Activated CD4-positive, CD25-positive, alpha-beta regulatory T cell (primary cell): Measurements from ENCODE around the gene GLCE.
"Not testable (repeated sequence)": the region's sequence is repeated elsewhere in the genome, so short reads cannot be mapped to it uniquely, and the experiment has no call there.

Experiments
- DNase-seq, 4 experiments: peaks; one replicate each; lab custom pipeline; 2025; lab: John Stamatoyannopoulos, UW

GLCE gene

DNA sequence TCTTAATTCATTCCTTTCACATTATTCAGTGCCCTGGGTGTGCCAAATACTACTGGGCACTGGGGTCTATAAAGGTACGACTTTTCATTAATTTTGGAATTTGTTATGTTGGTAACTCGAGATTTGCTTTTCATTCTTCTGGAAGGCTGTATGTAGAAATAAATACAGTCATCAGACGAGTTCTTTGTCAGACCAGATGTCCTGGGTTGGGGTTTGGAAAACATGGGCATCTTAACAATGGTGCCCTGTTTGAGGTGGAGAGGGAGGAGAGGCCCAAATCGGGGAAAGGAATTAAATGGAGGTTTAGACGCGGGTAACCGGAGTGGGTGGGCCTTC, 662 bp upstream of the GLCE start:
- no peak for DNase-seq

DNA sequence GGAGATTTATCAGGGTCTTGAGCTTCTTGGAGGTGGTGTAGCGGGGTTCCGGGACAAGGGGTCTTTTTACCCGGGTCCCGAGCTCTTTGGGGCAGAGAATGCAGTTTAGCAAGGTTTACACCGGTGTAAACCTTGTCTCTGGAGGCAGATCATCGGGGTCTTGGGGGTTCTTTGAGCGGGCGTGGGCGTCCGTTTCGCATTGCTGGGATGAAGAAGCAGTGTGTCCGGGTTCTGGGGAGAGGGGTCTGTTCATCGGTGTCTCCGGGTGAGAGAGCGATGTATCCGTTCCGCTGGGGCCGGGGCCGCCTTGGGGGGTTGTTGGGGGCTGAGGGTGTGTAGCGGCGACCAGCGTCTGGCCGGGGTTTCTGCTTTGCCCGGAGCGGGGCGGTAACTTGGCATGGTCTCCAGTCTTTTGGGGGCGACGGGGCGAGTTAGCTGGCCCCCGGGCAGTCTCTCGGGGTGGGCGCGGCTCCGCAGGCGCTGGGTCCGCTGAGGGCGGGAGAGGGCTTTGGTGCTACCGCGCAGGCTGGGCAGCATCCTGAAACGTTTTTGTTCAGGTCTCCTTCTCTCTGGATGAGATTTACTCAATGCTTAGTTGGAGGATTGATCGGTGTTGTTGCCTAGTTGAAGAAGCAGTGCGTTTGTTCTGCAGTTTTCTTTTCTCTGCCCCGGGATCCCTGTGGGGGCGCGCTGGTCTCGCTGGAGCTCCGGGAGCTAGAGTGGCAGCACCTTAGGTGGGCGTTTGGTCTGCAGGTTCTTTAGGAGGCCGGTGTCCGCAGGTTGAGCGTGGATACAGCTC, 843 bp downstream of the GLCE start:
- DNase-seq, result peak in 2 of 4 experiments; percentile 7 to 20

DNA sequence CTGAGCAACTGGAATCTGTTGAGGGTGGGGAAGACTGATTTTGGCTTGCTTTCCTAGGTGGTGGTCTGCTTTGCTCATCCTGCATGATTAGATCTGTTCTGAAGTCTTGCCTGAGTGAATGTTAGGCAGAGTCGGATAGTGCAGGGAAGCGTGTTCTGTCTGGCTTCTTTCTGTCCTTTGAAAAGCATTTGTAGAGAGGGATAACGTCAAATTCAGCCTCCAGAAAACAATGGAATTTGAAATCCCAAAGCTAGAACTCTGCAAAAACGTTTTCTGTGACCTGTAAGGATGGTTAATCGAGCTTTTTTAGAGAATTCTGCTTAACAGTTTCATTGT, 1.4 kb downstream of the GLCE start:
- DNase-seq, result no peak

DNA sequence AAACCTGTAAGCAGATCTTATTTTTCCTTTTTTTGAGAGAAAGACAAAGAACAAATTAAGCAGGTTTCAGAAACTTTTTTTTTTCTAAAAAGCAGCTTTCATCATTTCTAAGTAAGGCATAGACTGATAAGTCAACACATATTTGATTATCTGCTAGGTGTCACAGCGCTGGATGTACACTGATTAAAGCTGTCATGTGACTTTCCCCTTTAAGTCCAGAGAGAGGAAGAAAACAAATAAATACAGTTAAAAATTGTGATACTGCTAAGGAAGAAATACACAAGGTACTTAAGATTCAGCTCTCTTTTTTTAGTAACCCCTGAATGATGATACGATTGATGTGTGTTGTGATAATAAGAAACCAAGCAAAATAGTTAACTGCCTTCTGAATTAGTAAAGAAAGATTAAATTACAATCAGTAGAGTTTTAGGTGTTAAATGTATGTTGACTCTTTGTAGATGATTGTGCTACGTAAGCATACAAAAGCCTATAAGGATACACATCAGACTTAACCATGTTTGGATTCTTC, 2.8 kb downstream of the GLCE start:
- DNase-seq, result no peak

DNA sequence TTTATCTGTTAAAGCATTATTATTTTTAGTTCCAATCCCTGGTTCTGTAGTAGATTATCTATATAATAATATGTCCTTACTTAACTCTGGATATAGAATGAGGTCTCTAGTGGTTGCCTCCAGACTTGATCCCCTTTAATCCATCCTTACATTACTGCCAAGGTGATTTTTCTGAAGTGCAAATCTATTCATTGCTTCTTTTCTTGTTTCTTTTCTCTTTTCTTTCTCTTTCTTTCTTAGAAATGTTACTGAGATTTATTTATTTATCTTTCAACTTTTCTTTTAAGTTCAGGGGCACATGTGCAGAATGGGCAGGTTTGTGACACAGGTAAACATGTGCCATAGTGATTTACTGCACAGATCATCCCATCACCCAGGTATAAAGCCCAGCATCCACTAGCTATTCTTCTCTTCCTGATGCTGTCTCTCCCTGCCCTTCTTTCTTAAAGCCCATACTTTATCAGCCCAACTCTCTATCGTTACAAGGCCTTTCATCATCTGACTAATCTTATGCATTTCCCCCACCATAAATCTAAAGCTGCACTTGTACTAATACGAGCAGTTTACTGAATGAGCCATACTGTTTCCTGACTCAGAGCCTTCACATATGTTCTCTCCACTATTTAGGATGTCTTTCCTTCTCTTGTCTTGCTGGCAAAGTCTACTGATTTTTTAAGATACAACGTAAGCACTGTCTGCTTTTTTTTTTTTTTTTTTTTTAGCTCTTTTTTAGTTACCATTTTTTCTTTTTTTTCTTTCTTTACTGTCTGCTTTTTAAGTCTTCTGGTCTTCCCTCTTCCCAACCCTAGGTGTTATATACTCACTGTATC, 4.6 kb downstream of the GLCE start:
- DNase-seq, result no peak

DNA sequence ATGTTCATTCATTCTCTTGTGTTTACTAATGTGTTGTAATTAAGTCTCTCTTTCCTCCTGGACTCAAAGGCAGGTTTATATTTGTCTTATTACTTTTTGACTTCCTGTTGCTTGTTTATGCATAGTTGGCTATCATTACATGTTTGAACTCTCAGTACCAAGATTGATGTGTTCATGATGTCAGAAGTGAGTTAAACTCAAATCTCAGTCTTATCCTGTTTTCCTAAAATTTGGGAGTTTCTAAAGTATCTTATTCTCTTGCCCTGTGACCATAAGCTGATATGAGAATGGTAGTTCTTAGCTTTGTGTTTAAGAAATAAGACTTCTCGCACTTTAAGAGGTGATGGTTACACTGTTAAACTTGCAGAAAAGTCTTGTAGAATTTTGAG, 5.2 kb downstream of the GLCE start:
- DNase-seq, result no peak

DNA sequence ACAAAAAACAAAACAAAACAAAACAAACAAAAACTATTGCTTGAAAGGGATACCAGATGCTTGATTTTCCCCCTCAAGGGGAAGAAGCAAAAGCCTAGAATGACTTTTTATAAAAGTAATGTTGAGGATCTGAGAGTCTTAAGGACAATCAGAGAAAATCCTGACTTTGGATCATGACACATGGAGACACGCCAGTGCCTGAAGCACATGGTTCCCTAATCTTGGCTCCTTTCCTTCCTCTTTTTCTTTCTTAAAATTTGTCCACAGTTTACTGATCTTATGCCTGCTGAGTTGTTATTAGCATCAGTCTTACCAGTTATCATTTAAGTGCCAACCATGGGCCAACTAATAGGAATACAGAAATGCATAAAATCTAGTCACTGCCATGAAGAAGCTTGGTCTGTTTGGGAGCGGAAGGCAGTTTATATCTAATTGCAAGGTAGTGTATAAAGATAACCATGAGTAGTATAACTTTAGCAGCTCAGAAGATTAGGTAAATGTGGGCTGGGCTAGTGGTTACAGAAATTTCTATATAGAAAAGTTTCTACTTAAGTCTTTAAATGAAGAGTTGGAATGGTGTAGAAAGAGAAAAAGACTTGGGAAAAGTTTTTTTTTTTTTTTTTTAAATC, 6.9 kb downstream of the GLCE start:
- DNase-seq, result no peak

DNA sequence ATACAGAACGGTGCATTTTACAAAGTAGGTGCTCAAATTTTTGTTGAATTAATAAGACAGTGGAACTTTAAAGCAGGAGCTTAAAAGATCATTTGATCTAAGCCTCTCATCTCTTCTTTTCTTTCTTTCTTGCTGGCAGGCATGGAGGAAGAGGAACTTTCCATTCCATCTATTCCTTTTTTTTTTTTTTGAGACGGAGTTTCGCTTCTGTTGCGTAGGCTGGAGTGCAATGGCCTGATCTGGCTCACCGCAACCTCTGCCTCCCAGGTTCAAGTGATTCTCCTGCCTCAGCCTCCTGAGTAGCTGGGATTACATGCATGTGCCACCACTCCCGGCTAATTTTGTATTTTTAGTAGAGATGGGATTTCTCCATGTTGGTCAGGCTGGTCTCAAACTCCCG, 7.9 kb downstream of the GLCE start:
- not testable (repeated sequence) for DNase-seq

DNA sequence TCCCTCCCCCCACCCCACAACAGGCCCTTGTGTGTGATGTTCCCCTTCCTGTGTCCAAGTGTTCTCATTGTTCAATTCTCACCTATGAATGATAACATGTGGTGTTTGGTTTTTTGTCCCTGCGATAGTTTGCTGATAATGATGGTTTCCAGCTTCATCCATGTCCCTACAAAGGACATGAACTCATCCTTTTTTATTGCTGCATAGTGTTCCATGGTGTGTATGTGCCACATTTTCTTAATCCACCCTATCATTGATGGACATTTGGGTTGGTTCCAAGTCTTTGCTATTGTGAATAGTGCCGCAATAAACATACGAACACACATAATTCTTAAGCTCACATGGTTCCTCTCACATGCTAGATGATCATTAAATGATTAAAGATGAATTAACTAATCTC, 9.1 kb downstream of the GLCE start:
- not testable (repeated sequence) for DNase-seq

DNA sequence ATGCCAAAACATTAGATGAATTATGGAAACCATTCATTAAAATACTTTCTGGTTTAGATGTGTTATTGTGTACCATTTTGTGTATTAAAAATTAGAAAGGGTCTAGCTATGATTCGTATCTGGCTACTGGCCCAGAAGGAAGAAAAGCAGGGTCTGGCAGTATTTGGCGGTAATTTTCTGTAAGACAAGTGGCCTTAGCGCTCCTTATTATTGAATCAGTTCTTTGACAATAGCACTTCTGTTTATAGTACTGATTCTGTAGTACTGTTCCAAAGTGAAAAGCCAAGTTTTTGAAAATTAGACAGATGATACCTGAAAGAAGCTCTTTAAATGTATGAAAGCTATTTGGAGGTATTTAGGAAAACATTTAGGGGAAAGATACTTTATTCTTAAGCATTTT, 10.2 kb downstream of the GLCE start:
- no peak for DNase-seq

DNA sequence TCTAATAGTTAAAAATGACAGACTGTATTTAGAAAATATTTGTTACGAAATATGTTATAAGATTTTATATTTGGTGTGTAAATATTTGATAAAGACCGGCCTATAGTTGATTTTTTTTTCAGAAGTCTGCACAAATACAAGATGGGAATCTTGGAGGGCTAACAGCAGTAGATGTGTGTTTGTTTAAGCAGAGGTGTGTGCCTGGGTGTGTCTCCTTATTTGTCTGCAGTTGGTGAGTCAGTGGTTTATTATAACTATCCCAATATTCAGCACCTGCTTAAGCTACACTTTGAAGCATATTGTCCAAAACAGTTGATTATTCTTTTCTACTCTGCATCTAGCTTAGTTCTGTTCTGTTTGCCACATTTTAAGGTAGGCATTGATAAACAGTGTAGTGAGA, 12.4 kb downstream of the GLCE start:
- no peak for DNase-seq

DNA sequence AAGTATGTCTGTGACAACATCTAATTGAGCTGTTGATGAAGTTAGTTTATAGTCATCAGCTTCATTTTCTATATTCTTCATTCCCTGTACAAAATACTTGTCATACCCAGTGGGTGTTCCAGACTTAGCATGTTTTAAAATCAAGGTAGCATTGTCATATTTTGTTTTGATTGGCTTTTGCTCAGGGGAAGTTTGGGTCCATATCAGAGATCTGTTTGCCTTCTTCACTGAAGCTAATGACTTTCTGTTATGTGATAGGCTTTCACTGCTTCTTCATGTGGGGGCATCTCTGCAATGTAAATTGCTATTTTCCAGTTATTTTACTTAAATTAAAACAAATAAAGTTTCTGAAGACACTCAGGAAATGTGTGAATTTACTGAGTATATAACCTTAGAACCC, 15.1 kb downstream of the GLCE start:
- DNase-seq, result no peak

DNA sequence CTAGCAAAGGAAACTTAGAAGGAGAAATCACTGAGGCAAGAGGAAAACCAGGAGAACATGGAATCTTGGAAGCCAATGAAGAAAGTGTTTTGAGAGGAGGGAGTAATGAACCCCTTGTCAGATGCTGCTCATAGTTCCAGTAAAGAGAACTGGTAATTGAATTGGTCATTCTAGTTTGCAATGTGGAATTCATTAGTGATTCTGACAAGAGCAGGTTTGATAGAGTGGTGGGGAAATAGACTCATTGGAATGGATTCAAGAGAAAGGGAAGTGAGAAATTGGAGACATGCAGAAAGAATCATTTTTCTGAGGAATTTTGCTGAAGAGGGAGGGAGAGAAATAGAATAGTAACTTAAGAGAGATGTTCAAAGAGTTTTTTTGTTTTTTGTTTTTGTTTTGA, 21.0 kb downstream of the GLCE start:
- DNase-seq, result no peak

DNA sequence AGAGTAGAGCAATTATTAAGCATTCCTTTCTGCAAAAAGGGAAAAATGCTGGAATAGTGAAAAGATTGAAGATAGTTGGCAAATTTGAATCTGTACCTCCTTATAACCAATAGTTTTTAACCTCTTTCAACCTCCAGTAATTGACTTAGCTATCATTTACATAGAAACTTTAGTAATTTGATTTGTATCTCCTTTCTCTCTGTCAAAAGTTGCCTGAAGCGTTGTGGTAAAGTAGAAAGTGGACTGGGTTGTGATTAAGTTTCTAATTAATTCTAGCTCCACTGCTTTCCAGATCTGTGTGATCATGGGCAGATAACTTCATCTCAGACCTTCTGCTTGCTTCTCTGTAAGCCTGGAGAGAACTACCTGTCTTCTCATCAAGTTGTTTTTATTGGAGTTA, 24.8 kb downstream of the GLCE start:
- DNase-seq, result no peak

DNA sequence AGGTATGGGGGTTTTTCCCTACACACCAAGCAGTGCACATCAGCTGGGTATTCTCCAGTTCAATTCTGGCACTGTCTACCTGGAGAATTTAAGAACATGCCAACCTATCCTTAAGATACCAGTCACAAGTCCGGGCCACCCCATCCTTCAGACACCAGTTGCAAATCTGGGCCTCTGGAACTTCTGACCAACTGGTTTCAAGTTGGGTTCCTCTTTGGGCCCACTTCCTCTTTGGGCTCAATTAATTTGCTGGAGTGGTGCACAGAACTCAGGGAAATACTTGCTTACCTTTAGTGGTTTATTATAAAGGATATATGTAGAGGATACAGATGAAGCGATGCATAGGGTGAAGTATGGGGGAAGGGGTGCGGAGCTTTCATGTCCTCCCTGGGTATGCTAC, 25.3 kb downstream of the GLCE start:
- DNase-seq, result no peak

DNA sequence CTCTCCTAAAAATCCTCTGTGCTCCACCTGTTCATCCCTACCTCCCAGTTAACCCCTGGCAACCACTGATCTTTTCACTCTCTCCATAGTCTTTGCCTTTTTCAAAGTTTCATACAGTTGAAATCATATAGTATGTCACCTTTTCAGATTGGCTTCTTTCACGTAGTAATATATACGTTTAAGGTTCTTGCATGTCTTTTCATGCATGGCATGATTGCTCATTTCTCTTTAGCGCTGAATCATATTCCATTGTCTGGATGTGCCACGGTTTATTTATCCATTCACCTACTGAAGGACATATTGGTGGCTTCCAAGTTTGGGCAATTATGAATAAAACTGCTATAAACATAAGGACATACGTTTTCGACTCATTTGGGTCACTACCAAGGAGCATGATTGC, 28.7 kb downstream of the GLCE start:
- DNase-seq, result no peak

DNA sequence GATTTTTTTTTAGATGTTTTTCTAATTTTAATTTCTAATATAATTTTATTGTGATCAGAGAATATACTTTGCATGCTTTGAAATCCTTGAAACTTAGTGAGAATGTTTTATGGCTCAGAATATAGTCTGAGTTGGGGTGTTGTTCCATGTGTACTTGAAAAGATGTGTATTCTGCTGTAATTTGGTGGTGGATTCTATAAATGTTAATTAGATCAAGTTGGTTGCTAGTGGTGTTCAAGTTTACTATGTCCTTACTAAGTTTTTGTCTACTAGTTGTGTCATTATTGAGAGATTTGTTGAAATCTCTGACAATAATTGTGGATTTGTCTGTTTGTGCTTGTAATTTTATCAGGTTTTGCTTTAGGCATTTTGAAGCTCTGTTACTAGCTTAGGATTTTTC, 29.7 kb downstream of the GLCE start:
- no peak for DNase-seq

DNA sequence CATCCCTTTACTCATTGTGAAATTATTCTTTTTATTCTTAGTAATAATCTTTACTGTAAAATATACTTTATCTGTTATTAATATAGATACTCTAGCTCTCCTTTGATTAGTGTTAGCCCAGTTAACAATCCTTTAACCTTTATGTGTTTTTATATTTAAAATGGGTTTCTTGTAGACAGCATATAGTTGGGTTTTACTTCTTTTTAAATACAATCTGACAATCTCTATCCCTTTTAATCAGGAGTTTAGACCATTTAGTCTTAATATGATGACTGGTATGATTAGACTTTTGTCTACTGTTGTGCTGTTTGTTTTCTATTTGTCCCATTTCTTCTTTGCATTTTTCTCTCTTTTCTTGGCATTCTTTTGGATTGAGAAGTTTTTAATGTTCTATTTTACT, 30.1 kb downstream of the GLCE start:
- DNase-seq, result no peak

DNA sequence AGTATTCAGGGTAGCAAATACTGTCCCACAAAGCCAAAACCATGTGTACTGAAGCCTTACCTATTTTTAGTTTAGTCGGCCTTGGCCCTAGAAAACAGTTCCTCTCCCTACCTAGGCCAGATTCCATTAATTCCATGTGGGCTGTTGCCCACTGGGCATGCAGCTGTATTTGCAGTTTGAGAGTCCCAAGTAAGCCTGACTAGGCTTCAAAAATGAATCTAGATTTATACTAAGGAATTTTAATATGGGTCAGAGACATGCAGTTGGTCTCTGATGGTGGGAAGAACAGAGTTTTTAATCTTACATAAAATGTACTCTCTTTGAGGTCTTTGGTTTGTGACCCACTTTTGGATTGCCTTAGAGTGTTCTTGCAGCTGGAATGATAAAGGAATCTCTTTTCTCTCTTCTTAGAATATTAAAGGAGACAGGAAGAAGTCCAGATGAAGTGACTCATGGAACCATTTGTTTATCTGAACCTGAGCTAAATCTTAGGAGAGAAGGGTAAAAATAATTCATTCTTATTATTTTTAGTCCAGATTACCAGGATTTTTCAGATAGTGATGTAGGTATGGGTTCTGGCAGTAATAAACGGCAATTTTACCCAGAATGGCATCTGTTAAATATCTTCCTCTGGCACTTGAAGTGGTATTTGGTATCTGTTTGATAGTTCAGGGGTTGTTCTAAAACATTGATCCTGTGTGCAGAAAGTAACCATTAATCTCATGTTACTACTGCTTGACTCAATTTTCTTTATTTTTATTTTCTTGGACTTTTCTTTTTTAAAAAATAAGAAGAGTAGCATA, 33.8 kb downstream of the GLCE start:
- DNase-seq, result no peak

DNA sequence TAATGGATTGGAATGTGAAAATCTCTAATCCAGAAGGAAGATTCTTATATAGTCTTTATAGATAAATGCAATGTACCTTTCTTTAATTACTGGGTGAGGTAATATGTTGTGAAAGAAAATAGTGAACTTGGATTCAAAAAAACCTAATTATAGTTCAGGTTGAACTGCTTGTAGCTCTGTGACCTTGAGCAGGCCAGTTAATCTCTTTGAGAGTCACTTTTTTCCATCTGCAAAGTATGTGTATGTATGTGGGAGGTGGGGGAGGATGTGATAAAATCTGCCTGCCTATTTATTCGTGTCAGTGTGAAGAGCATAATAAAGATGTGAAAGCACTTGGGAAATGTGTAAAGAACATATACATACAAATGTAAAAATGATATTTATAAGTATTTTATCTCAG, 34.4 kb downstream of the GLCE start:
- DNase-seq, result no peak

DNA sequence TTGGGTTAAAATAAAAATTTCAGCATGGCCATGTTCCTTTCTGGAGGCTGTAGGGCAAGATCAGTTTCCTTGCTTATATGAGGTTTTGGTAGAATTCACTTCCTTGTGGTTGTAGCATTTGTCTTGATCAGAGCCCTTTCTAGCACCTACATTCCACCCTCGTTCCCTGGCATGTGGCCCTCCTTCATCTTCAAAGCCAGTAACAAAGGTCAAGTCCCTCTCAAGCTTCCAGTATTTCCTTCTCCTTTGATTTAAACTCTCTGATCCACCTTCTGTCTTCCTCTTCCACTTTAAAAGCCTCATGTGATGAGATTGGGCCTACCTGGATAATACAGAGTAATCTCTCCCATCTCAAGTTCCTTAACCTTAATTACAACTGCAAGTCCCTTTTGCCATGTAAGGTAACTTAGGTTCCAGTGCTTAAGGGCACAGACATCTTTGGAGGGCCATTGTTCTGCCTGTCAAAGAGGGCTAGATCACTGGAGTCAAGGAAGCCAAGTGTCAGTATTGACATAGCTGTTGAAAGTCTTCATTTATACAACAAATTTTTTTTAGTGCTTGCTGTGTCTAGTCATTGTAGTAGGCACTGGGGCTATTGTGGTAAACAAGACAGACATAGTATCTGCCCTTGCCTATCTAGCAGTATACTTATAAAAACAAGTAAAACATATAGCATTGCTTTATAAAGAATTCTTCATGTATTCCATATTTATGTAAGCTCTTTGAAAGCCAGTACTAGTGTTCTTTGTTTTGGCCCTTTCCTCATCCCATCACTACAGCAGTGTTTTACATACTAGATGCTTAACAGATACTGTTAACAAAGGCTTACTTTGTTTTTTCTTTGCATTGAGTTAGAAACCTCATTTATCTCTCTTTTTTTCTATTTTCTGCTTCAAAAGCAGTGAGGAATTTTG, 40.7 kb downstream of the GLCE start:
- DNase-seq, result no peak
